ENCODE data around the gene NRG3.

NRG3 gene

DNA sequence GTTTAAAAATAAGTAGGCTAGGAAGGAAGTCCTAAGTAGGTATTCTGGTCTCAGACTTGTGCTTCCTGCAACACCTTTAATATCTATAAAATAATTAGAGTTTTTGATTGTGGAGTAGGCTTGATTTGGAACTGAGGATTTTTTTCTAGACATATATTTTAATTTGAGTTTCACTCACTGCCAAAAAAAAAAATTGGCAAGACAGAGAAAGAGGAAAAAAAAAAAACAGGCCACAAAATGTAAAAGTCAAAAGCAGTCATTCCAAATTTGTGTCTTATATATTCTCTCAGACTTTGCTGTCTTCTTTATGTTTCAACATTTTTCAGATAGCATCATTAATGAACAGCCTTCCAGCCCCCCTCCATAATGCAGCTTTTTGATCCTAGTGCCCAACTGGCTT is 346.1 kb downstream of the NRG3 start:
- Histone ChIP-seq H3K4me2 (ENCODE audit: low read length) (no peak overlapping the region), H3K4me3 (ENCODE audit: low read length) (no peak overlapping the region), H3K79me2 (ENCODE audit: control insufficient read depth, low read length) (no peaks in the 10 kb centered on the region), H3K27ac (ENCODE audit: low read depth, low read length) (no peak overlapping the region), H3K9me2 (replicated peaks; ENCODE audit: control insufficient read depth, low read length) (no peaks in the 10 kb centered on the region), H3K4me1 (ENCODE audit: control insufficient read depth, low read length) (no peaks in the 10 kb centered on the region), H4K20me1 (ENCODE audit: control insufficient read depth, insufficient read depth, low read depth, low read length) (no peaks in the 10 kb centered on the region), H3K27me3 (ENCODE audit: control insufficient read depth, low read length) (no peaks in the 10 kb centered on the region), H3K36me3 (ENCODE audit: control insufficient read depth, low read length) (no peaks in the 10 kb centered on the region), H3F3A (ENCODE audit: control insufficient read depth, insufficient read depth) (no peaks in the 10 kb centered on the region), H3K9me3 (ENCODE audit: control insufficient read depth, insufficient read depth, low read length) (no peaks in the 10 kb centered on the region)
- no peak for TF ChIP-seq EZH2phosphoT487 (IDR thresholded peaks at IDR 0.05; ENCODE audit: borderline replicate concordance, low read length)
- TF ChIP-seq, protein P1, sequence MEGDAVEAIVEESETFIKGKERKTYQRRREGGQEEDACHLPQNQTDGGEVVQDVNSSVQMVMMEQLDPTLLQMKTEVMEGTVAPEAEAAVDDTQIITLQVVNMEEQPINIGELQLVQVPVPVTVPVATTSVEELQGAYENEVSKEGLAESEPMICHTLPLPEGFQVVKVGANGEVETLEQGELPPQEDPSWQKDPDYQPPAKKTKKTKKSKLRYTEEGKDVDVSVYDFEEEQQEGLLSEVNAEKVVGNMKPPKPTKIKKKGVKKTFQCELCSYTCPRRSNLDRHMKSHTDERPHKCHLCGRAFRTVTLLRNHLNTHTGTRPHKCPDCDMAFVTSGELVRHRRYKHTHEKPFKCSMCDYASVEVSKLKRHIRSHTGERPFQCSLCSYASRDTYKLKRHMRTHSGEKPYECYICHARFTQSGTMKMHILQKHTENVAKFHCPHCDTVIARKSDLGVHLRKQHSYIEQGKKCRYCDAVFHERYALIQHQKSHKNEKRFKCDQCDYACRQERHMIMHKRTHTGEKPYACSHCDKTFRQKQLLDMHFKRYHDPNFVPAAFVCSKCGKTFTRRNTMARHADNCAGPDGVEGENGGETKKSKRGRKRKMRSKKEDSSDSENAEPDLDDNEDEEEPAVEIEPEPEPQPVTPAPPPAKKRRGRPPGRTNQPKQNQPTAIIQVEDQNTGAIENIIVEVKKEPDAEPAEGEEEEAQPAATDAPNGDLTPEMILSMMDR (IDR thresholded peaks at IDR 0.05; ENCODE audit: low read depth, low read length, poor library complexity, severe bottlenecking), result no peak

DNA sequence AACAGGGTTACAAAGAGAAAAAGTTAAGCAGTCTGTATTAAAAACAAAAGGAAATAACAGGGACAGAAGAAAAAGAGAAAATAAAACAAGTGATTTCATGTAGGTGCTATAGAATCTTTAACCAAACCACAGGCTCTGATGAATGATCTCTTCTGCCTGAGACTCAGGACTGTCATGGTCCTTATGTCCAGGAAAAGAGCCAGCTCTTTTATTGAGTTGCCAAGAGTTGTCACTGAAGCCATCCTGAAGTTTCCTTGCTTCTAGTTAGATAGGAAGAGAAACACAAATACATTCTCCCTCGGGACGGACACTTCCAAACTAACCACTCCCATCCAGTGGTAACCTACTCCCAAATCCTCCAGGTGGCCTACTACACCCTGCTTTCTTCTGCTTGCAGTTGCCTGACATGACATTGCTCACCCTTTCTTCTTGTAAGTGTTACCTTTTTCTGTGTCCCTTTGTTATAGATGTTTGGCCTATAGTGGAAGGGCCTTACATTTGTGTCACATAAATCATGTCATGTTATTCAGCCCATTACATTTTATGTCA is 346.7 kb downstream of the NRG3 start:
- Histone ChIP-seq H3F3A (ENCODE audit: control insufficient read depth, insufficient read depth) (no peaks in the 10 kb centered on the region), H3K9me3 (ENCODE audit: control insufficient read depth, insufficient read depth, low read length) (no peaks in the 10 kb centered on the region), H3K9me2 (replicated peaks; ENCODE audit: control insufficient read depth, low read length) (no peaks in the 10 kb centered on the region), H3K36me3 (ENCODE audit: control insufficient read depth, low read length) (no peaks in the 10 kb centered on the region), H3K4me1 (ENCODE audit: control insufficient read depth, low read length) (no peaks in the 10 kb centered on the region), H3K27ac (ENCODE audit: low read depth, low read length) (no peak overlapping the region), H4K20me1 (ENCODE audit: control insufficient read depth, insufficient read depth, low read depth, low read length) (no peaks in the 10 kb centered on the region), H3K27me3 (ENCODE audit: control insufficient read depth, low read length) (no peaks in the 10 kb centered on the region), H3K79me2 (ENCODE audit: control insufficient read depth, low read length) (no peaks in the 10 kb centered on the region), H3K4me3 (ENCODE audit: low read length) (no peak overlapping the region), H3K4me2 (ENCODE audit: low read length) (no peak overlapping the region)
- TF ChIP-seq, protein P1 (IDR thresholded peaks at IDR 0.05; ENCODE audit: low read depth, low read length, poor library complexity, severe bottlenecking), result no peak
- no peak for TF ChIP-seq EZH2phosphoT487 (IDR thresholded peaks at IDR 0.05; ENCODE audit: borderline replicate concordance, low read length)

DNA sequence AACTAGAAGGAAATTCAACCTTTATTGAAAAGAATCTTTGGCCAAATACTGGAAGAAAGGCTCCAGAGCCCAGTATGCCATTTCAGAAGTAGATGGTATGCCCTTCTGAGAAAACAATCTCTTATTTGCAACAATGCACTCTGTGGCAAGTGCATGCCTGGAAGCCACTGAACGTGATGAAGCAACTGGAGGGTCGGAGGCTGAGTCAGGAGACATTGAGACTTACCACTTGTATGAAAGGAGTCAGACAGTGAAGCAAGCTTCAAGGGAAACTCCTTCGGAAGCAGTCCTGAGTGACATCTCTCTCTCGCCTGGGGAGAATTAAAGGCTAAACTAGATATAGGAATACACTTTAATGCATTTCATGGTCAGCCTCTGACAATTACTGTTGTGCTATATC is 353.7 kb downstream of the NRG3 start:
- Histone ChIP-seq H3K4me2 (ENCODE audit: low read length) (no peak overlapping the region), H3K27ac (ENCODE audit: low read depth, low read length) (no peak overlapping the region), H3K79me2 (ENCODE audit: control insufficient read depth, low read length) (no peaks in the 10 kb centered on the region), H3K4me3 (ENCODE audit: low read length) (no peak overlapping the region), H3F3A (ENCODE audit: control insufficient read depth, insufficient read depth) (no peaks in the 10 kb centered on the region), H3K36me3 (ENCODE audit: control insufficient read depth, low read length) (no peaks in the 10 kb centered on the region), H4K20me1 (ENCODE audit: control insufficient read depth, insufficient read depth, low read depth, low read length) (no peaks in the 10 kb centered on the region), H3K4me1 (ENCODE audit: control insufficient read depth, low read length) (no peaks in the 10 kb centered on the region), H3K27me3 (ENCODE audit: control insufficient read depth, low read length) (no peaks in the 10 kb centered on the region), H3K9me3 (ENCODE audit: control insufficient read depth, insufficient read depth, low read length) (no peaks in the 10 kb centered on the region), H3K9me2 (replicated peaks; ENCODE audit: control insufficient read depth, low read length) (no peaks in the 10 kb centered on the region)
- TF ChIP-seq, protein P1 (IDR thresholded peaks at IDR 0.05; ENCODE audit: low read depth, low read length, poor library complexity, severe bottlenecking), result no peak
- no peak for TF ChIP-seq EZH2phosphoT487 (IDR thresholded peaks at IDR 0.05; ENCODE audit: borderline replicate concordance, low read length)

Measured in DOHH2 (cell line).